Lung (tissue), 12 donors: ENCODE data around the gene SLC37A3. TPM values are rescaled to one million over a fixed set of nuclear protein-coding genes. Genes with fewer than 3 reads are reported as not detected.
A peak's percentile ranks its signal among the peaks of the same experiment; 100 is the strongest.

ENCODE experiments used
- ATAC-seq: fragments of 200-7000 bp; cut with Tn5 transposase; one replicate; pipeline ENCODE4 v1.9.1; 2020; ENCODE audit warnings: moderate number of reproducible peaks; ENCODE audit not compliant: insufficient read depth, low FRiP score
- DNase-seq, 3 donors: peaks; one replicate each; pipeline ENCODE4 v3.0.0-alpha.2; 2013 to 2017
- H3K27ac ChIP-seq, 2 donors: one replicate each; pipeline ENCODE4 v1.5.1; 2013; ENCODE audit warnings: mild to moderate bottlenecking in 2 of 2, moderate library complexity in 2 of 2, control low read depth in 1 of 2, inconsistent platforms in 1 of 2, low read depth in 1 of 2, low read length in 1 of 2
- H3K27me3 ChIP-seq, 3 donors: one replicate each; pipeline ENCODE4 v1.5.1; 2013; ENCODE audit warnings: low read length in 2 of 3; ENCODE audit not compliant: control insufficient read depth in 3 of 3, insufficient read depth in 3 of 3
- H3K36me3 ChIP-seq, 4 donors: one replicate each; pipeline ENCODE4 v1.5.1; 2013; ENCODE audit warnings: low read length in 4 of 4, mild to moderate bottlenecking in 1 of 4, moderate library complexity in 1 of 4; ENCODE audit not compliant: control insufficient read depth in 4 of 4, insufficient read depth in 4 of 4
- H3K4me1 ChIP-seq, 5 donors: one replicate each; pipeline ENCODE4 v1.5.1; 2013; ENCODE audit warnings: low read length in 5 of 5, mild to moderate bottlenecking in 2 of 5, moderate library complexity in 1 of 5; ENCODE audit not compliant: control insufficient read depth in 5 of 5, insufficient read depth in 5 of 5
- H3K4me3 ChIP-seq: one replicate; pipeline ENCODE4 v1.5.1; 2013; ENCODE audit warnings: mild to moderate bottlenecking, control low read depth, moderate library complexity
- H3K9ac ChIP-seq, 2 donors: one replicate each; pipeline ENCODE4 v1.5.1; 2013; ENCODE audit warnings: low read length in 2 of 2, control low read depth in 1 of 2; ENCODE audit not compliant: insufficient read depth in 1 of 2
- H3K9me3 ChIP-seq, 4 donors: one replicate each; pipeline ENCODE4 v1.5.1; 2013; ENCODE audit warnings: low read length in 3 of 4, mild to moderate bottlenecking in 1 of 4, moderate library complexity in 1 of 4; ENCODE audit not compliant: control insufficient read depth in 4 of 4, insufficient read depth in 3 of 4
- CTCF ChIP-seq: IDR thresholded peaks from 2 replicates; pipeline ENCODE4 v1.5.1; 2012; ENCODE audit warnings: mild to moderate bottlenecking; ENCODE audit errors: control extremely low read depth, extremely low read depth
- WGBS, 2 donors: extraction: QIAGEN DNeasy Blood & Tissue Kit; methylation state at CpG; one replicate each; pipeline ENCODE4 v1.1.7; 2013; 5-methylcytosine and 5-hydroxymethylcytosine counted together
- polyA plus RNA-seq, 2 donors: library from polyadenylated mRNA; stranded (reverse); fragments of 200-250 nt; gene quantifications; one replicate each; pipeline ENCODE4 v1.2.1, GENCODE V29; 2013
- total RNA-seq, 2 donors: library from RNA; depleted of rRNA in 1 of 2; stranded (reverse); fragments of >200 nt in 1 of 2; gene quantifications; one replicate each; pipeline ENCODE4 v1.2.1, GENCODE V29; 2014 to 2021
- donor health status: control.
- donor health status: control.
- donor health status: Bipolar disorder and iron deficiency.
- donor health status: healthy.
- donor health status: DM: yes; HTN: yes; CAD: no.

The SLC37A3 gene
- total and polyA plus RNA-seq, 4 donors: 19.2 to 53.4 (median 26.8) TPM

- Histone ChIP-seq H3K9me3 (no peaks in the 10 kb centered on the region), H3K36me3 (peaks cover 3 to 13% (median 3%) of the 10 kb centered on the region in 4 donors), H3K27ac (no peak overlapping the region), H3K27me3 (no peaks in the 10 kb centered on the region), H3K9ac (no peak overlapping the region), H3K4me1 (no peaks in the 10 kb centered on the region), H3K4me3 (no peak overlapping the region)
- ATAC-seq: no peak
- no peak for TF ChIP-seq CTCF
- no peak for DNase-seq
- WGBS, 2 donors: 69 to 83% methylated on average over 3 of the region's 3 CpGs
Observed at GRCh38 chr7:140364819-140365218, 33.5 kb downstream of the SLC37A3 start.

- no peak for TF ChIP-seq CTCF
- 89% methylated on average over 6 of the region's 6 CpGs for WGBS, 2 donors
- Histone ChIP-seq H3K36me3 (peaks cover 2 to 15% (median 6%) of the 10 kb centered on the region in 4 donors), H3K4me3 (no peak overlapping the region), H3K9ac (no peak overlapping the region), H3K9me3 (no peaks in the 10 kb centered on the region), H3K4me1 (no peaks in the 10 kb centered on the region), H3K27me3 (no peaks in the 10 kb centered on the region), H3K27ac (no peak overlapping the region)
- no peak for ATAC-seq
- DNase-seq: no peak
Observed at GRCh38 chr7:140360697-140361229, 37.6 kb downstream of the SLC37A3 start.

- no peaks in the 10 kb centered on the region for H3K27me3 ChIP-seq
- no peaks in the 10 kb centered on the region for H3K4me1 ChIP-seq
- peaks cover 3 to 17% (median 10%) of the 10 kb centered on the region in 4 donors for H3K36me3 ChIP-seq
- 45 to 67% methylated on average over 10 of the region's 10 CpGs for WGBS, 2 donors
- H3K27ac ChIP-seq: peak overlapping the region in 1 of 2 donors; percentile 40
- H3K9ac ChIP-seq: no peak overlapping the region
- ATAC-seq (peak; percentile 17), DNase-seq (peak in 1 of 3 donors; percentile 14)
- no peaks in the 10 kb centered on the region for H3K9me3 ChIP-seq
- H3K4me3 ChIP-seq: no peak overlapping the region
- TF ChIP-seq CTCF: no peak
Observed at GRCh38 chr7:140358412-140359051, 39.8 kb downstream of the SLC37A3 start.
